Endodermal cell (in vitro differentiated cells): Measurements from ENCODE around the gene NR4A3. TPM values are rescaled to one million over a fixed set of nuclear protein-coding genes. Genes with fewer than 3 reads are reported as not detected.

Experiments
- DNase-seq: peaks from one replicate; pipeline ENCODE4 v3.0.0-alpha.2; 2017
- H3K27ac ChIP-seq: 2 replicates; pipeline ENCODE4 v1.5.1; 2013; ENCODE audit warnings: mild to moderate bottlenecking, low read depth, low read length, moderate library complexity
- H3K27me3 ChIP-seq: 2 replicates; pipeline ENCODE4 v1.6.1; 2013; ENCODE audit warnings: mild to moderate bottlenecking, low read length, moderate library complexity; ENCODE audit not compliant: insufficient read depth, control insufficient read depth, poor library complexity, severe bottlenecking
- H3K36me3 ChIP-seq: 2 replicates; pipeline ENCODE4 v1.7.0; 2013; ENCODE audit warnings: mild to moderate bottlenecking, low read length, moderate library complexity; ENCODE audit not compliant: control insufficient read depth, insufficient read depth
- H3K4me1 ChIP-seq: one replicate; pipeline ENCODE4 v1.7.0; 2013; ENCODE audit warnings: low read length; ENCODE audit not compliant: control insufficient read depth, insufficient read depth
- H3K4me3 ChIP-seq: 2 replicates; pipeline ENCODE4 v1.5.1; 2013; ENCODE audit warnings: mild to moderate bottlenecking, low read length, moderate library complexity
- H3K9ac ChIP-seq: 2 replicates; pipeline ENCODE4 v1.6.1; 2013; ENCODE audit warnings: mild to moderate bottlenecking, low read length, moderate library complexity; ENCODE audit not compliant: poor library complexity, severe bottlenecking; ENCODE audit errors: extremely low read depth
- H3K9me3 ChIP-seq: 2 replicates; pipeline ENCODE4 v1.6.1; 2013; ENCODE audit warnings: mild to moderate bottlenecking, low read length, moderate library complexity; ENCODE audit not compliant: control insufficient read depth
- H3K27ac Mint-ChIP-seq: 2 replicates; pipeline ENCODE4 v1.8.0; 2020; ENCODE audit warnings: mixed read lengths
- H3K27me3 Mint-ChIP-seq: 2 replicates; pipeline ENCODE4 v1.8.0; 2021; ENCODE audit warnings: mild to moderate bottlenecking, mixed read lengths; ENCODE audit not compliant: insufficient read depth
- H3K36me3 Mint-ChIP-seq: 2 replicates; pipeline ENCODE4 v1.8.0; 2020; ENCODE audit warnings: low read depth, mixed read lengths
- H3K4me1 Mint-ChIP-seq: 2 replicates; pipeline ENCODE4 v1.8.0; 2020; ENCODE audit warnings: mixed read lengths
- H3K4me3 Mint-ChIP-seq: 2 replicates; pipeline ENCODE4 v1.8.0; 2020; ENCODE audit warnings: mild to moderate bottlenecking, moderate library complexity, mixed read lengths
- H3K9me3 Mint-ChIP-seq: 2 replicates; pipeline ENCODE4 v1.8.0; 2020; ENCODE audit warnings: mild to moderate bottlenecking, mixed read lengths
- CTCF ChIP-seq: fragments of 200-600 bp; sonication (generic); conservative IDR thresholded peaks from 2 replicates; pipeline ENCODE4 v1.5.0; 2021; ENCODE audit warnings: antibody characterized with exemption, mild to moderate bottlenecking
- WGBS, 2 experiments: methylation state at CpG; one replicate each; pipeline versions ENCODE4 v1.1.5 to v1.1.7; 2013; ENCODE audit warnings: missing lambda C conversion rate in 2 of 2, mixed read lengths in 1 of 2; ENCODE audit not compliant: insufficient coverage in 1 of 2, insufficient read length in 1 of 2; 5-methylcytosine and 5-hydroxymethylcytosine counted together
- total RNA-seq, 2 donors: library from RNA; stranded (reverse); fragmentation: NEBNext Ultra II Directional in 1 of 2; extraction: Animal tissue kit (Norgen Biotek cat#: 25700) in 1 of 2; gene quantifications; 2 replicates in 1 of 2; 3 replicates in 1 of 2; pipeline ENCODE4 v1.2.1, GENCODE V29; 2021

Gene NR4A3
- total RNA-seq, 2 donors from 2014 or later: 0.37 to 0.75 TPM

GRCh38 chr9:99819123-99819855 is 2.4 kb upstream of the NR4A3 start:
- Histone ChIP-seq H3K27me3 (peaks cover 28% of the 10 kb centered on the region), H3K36me3 (peaks cover 4% of the 10 kb centered on the region), H3K9ac (peak overlapping the region; percentile 81), H3K4me1 (no peaks in the 10 kb centered on the region), H3K9me3 (no peaks in the 10 kb centered on the region), H3K27ac (peak overlapping the region; percentile 97), H3K4me3 (peak overlapping the region; percentile 89)
- Mint-ChIP-seq H3K4me1 (peaks cover 46% of the 10 kb centered on the region), H3K27me3 (peaks cover 40% of the 10 kb centered on the region), H3K27ac (peak overlapping the region; percentile 89), H3K4me3 (peak overlapping the region; percentile 82), H3K9me3 (no peaks in the 10 kb centered on the region), H3K36me3 (no peaks in the 10 kb centered on the region)
- no peak for TF ChIP-seq CTCF
- 0 to 1% methylated on average over 7 to 54 of the region's 54 CpGs for WGBS, 2 experiments
- DNase-seq: no peak

- H3K27ac Mint-ChIP-seq: peak overlapping the region; percentile 91
- peaks cover 4% of the 10 kb centered on the region for H3K36me3 ChIP-seq
- peaks cover 4% of the 10 kb centered on the region for H3K4me1 ChIP-seq
- H3K4me3 Mint-ChIP-seq: peak overlapping the region; percentile 82
- H3K27ac ChIP-seq: peak overlapping the region; percentile 97
- peaks cover 48% of the 10 kb centered on the region for H3K27me3 Mint-ChIP-seq
- peak overlapping the region; percentile 81 for H3K9ac ChIP-seq
- TF ChIP-seq CTCF: no peak
- H3K36me3 Mint-ChIP-seq: no peaks in the 10 kb centered on the region
- WGBS, 2 experiments: 0% methylated on average over 2 to 80 of the region's 81 CpGs
- peaks cover 42% of the 10 kb centered on the region for H3K4me1 Mint-ChIP-seq
- H3K9me3 ChIP-seq: no peaks in the 10 kb centered on the region
- peaks cover 36% of the 10 kb centered on the region for H3K27me3 ChIP-seq
- no peaks in the 10 kb centered on the region for H3K9me3 Mint-ChIP-seq
- peak; percentile 97 for DNase-seq
- peak overlapping the region; percentile 89 for H3K4me3 ChIP-seq
These were observed 1.6 kb upstream of the NR4A3 start for GRCh38 chr9:99819856-99820684.

GRCh38 chr9:99820685-99821395 is 845 bp upstream of the NR4A3 start:
- 1% methylated on average over 24 to 28 of the region's 28 CpGs for WGBS, 2 experiments
- Mint-ChIP-seq H3K36me3 (no peaks in the 10 kb centered on the region), H3K9me3 (no peaks in the 10 kb centered on the region), H3K4me3 (peak overlapping the region; percentile 82), H3K4me1 (peaks cover 47% of the 10 kb centered on the region), H3K27ac (peak overlapping the region; percentile 77), H3K27me3 (peaks cover 56% of the 10 kb centered on the region)
- Histone ChIP-seq H3K4me3 (peak overlapping the region; percentile 79), H3K36me3 (peaks cover 4% of the 10 kb centered on the region), H3K9me3 (no peaks in the 10 kb centered on the region), H3K4me1 (peaks cover 7% of the 10 kb centered on the region), H3K9ac (peak overlapping the region; percentile 61), H3K27me3 (peaks cover 44% of the 10 kb centered on the region), H3K27ac (peak overlapping the region; percentile 73)
- TF ChIP-seq CTCF: no peak
- no peak for DNase-seq
